A549 (cell line): Measurements from ENCODE around the gene NMT1. TPM values are rescaled to one million over a fixed set of nuclear protein-coding genes. Genes with fewer than 3 reads are reported as not detected.

Experiments
- ATAC-seq, 2 experiments: fragments of 200-7000 bp in 1 of 2; fragments of >200 bp in 1 of 2; cut with Nextera tagmentation in 1 of 2; cut with Tn5 transposase in 1 of 2; 3 replicates each; pipeline versions ENCODE4 v1.8.0 to v1.9.1; 2018 to 2020; ENCODE audit warnings: mild to moderate bottlenecking in 1 of 2, moderate library complexity in 1 of 2
- CTCF ChIA-PET: fragments of 300-600 bp; sonication (Branson Sonifier 250); formaldehyde crosslinking; extraction: SDS; loops from one replicate; lab custom pipeline; 2021; ENCODE audit warnings: antibody characterized with exemption, inconsistent platforms; lab: Yijun Ruan, JAX
- POLR2A ChIA-PET: fragments of 350-600 bp; formaldehyde crosslinking; extraction: SDS; loops from one replicate; lab custom pipeline; 2021; ENCODE audit warnings: antibody characterized with exemption, inconsistent platforms; lab: Yijun Ruan, JAX
- DNase-seq, 2 experiments: peaks; one replicate each; pipeline versions ENCODE4 v3.0.0 to v3.0.0-alpha.2; 2011 to 2016; ENCODE audit warnings: low read depth in 1 of 2, low spot score in 1 of 2
- FAIRE-seq: peaks from 2 replicates; lab custom pipeline; 2011; peaks lifted over from hg19 to GRCh38; lab: Jason Lieb, UNC
- H3K27ac ChIP-seq, 2 experiments: fragments of >200 bp; sonication (Bioruptor Twin); formaldehyde crosslinking; 3 replicates each; pipeline ENCODE4 v1.5.1; 2016 to 2017
- H3K4me1 ChIP-seq: fragments of >200 bp; sonication (Bioruptor Twin); formaldehyde crosslinking; 3 replicates; pipeline ENCODE4 v1.6.1; 2016
- H3K4me2 ChIP-seq: fragments of >200 bp; sonication (Bioruptor Twin); formaldehyde crosslinking; 3 replicates; pipeline ENCODE4 v1.6.1; 2016
- H3K4me3 ChIP-seq: fragments of >200 bp; sonication (Bioruptor Twin); formaldehyde crosslinking; 3 replicates; pipeline ENCODE4 v1.5.1; 2016
- H3K9me3 ChIP-seq: fragments of >200 bp; sonication (Bioruptor Twin); formaldehyde crosslinking; 3 replicates; pipeline ENCODE4 v1.6.1; 2016
- CBX2 ChIP-seq: fragments of 200-600 bp; sonication (generic); IDR thresholded peaks from 2 replicates; pipeline ENCODE4 v1.6.1; 2016; ENCODE audit warnings: low read depth, mild to moderate bottlenecking, borderline replicate concordance
- CBX8 ChIP-seq: fragments of 200-600 bp; sonication (generic); IDR thresholded peaks from 2 replicates; pipeline ENCODE4 v1.6.1; 2016
- CEBPB ChIP-seq, 2 experiments: fragments of >200 bp in 1 of 2; sonication (Bioruptor Twin) in 1 of 2; formaldehyde crosslinking in 1 of 2; IDR thresholded peaks; 2 replicates each; pipeline ENCODE4 v1.6.1; 2012 to 2016
- CHD2 ChIP-seq: fragments of 150-350 bp; IDR thresholded peaks from 2 replicates; pipeline ENCODE4 v1.6.1; 2014; ENCODE audit warnings: low read length; ENCODE audit not compliant: partially characterized antibody
- EHF ChIP-seq: fragments of 250-450 bp; sonication (Bioruptor Pico); IDR thresholded peaks from 2 replicates; pipeline ENCODE4 v1.5.0; 2020; ENCODE audit warnings: mild to moderate bottlenecking
- ELK1 ChIP-seq: fragments of 150-350 bp; IDR thresholded peaks from 2 replicates; pipeline ENCODE4 v1.6.1; 2014; ENCODE audit warnings: low read depth, mild to moderate bottlenecking, low read length
- EP300 ChIP-seq, 2 experiments: fragments of >200 bp; sonication (Bioruptor Twin); formaldehyde crosslinking; IDR thresholded peaks; 2 replicates in 1 of 2; 3 replicates in 1 of 2; pipeline ENCODE4 v1.6.1; 2016 to 2017
- ESRRA ChIP-seq: fragments of 150-350 bp; IDR thresholded peaks from 2 replicates; pipeline ENCODE4 v1.6.1; 2014; ENCODE audit warnings: mild to moderate bottlenecking, low read length, borderline replicate concordance
- FOSL2 ChIP-seq, 2 experiments: fragments of 450-650 bp in 1 of 2; fragments of >200 bp in 1 of 2; sonication (Bioruptor Twin) in 1 of 2; formaldehyde crosslinking; IDR thresholded peaks; 2 replicates each; pipeline versions ENCODE4 v1.5.0 to v1.6.1; 2016 to 2020; ENCODE audit warnings: mild to moderate bottlenecking in 1 of 2, moderate library complexity in 1 of 2
- FOXS1 ChIP-seq: fragments of 250-450 bp; sonication (Bioruptor Pico); IDR thresholded peaks from 2 replicates; pipeline ENCODE4 v1.5.0; 2020; ENCODE audit warnings: mild to moderate bottlenecking, moderate library complexity
- HES2 ChIP-seq: fragments of >200 bp; sonication (Bioruptor Twin); formaldehyde crosslinking; IDR thresholded peaks from 2 replicates; pipeline ENCODE4 v1.6.1; 2016
- HMGXB4 ChIP-seq: fragments of 250-450 bp; sonication (Bioruptor Pico); IDR thresholded peaks from 2 replicates; pipeline ENCODE4 v1.5.0; 2021; ENCODE audit warnings: mild to moderate bottlenecking, moderate library complexity, borderline replicate concordance
- HOXB5 ChIP-seq: fragments of 250-450 bp; sonication (Bioruptor Pico); IDR thresholded peaks from 2 replicates; pipeline ENCODE4 v1.5.0; 2020; ENCODE audit warnings: mild to moderate bottlenecking, moderate library complexity
- MAX ChIP-seq: IDR thresholded peaks from 2 replicates; pipeline ENCODE4 v1.6.1; 2012
- RNF2 ChIP-seq: fragments of 200-600 bp; sonication (generic); IDR thresholded peaks from 2 replicates; pipeline ENCODE4 v1.6.1; 2016; ENCODE audit warnings: low read depth, mild to moderate bottlenecking, antibody characterized with exemption, moderate library complexity, borderline replicate concordance
- SMC3 ChIP-seq: fragments of >200 bp; sonication (Bioruptor Twin); formaldehyde crosslinking; IDR thresholded peaks from 3 replicates; pipeline ENCODE4 v1.6.1; 2018; ENCODE audit warnings: inconsistent platforms
- ZC3H11A ChIP-seq: fragments of 450-650 bp; IDR thresholded peaks from 2 replicates; pipeline ENCODE4 v1.6.1; 2014; ENCODE audit warnings: antibody characterized with exemption, mild to moderate bottlenecking
- ZFP36 ChIP-seq: fragments of 450-650 bp; IDR thresholded peaks from 2 replicates; pipeline ENCODE4 v1.6.1; 2014; ENCODE audit warnings: borderline replicate concordance; ENCODE audit not compliant: partially characterized antibody
- WGBS: methylation state at CpG from one replicate; pipeline ENCODE4 v1.1.6; 2017; ENCODE audit errors: missing lambda C conversion rate; 5-methylcytosine and 5-hydroxymethylcytosine counted together
- polyA plus RNA-seq, 4 experiments: library from polyadenylated mRNA; depleted of rRNA in 3 of 4; stranded (reverse); fragments of >200 nt; fragmentation: RNase III in 1 of 4; extraction: RNeasy Plus Mini Kit Qiagen cat#74134 plus additional on column Dnase treatment in 1 of 4; gene quantifications; 2 replicates in 3 of 4; 3 replicates in 1 of 4; pipeline ENCODE4 v1.2.3, GENCODE V29; 2011 to 2017

The NMT1 gene
- polyA plus RNA-seq, 2 of the 4 experiments (the other 2 are of a cell fraction), result 82.9 to 270 TPM

- WGBS, result 89% methylated on average over 11 of the region's 11 CpGs
- FAIRE-seq, result no peak
- CTCF ChIA-PET, result interaction anchor here (0.7 to 12.0 kb wide), 8 partner anchors 9 to 90 kb away, joined by 3 to 288 read pairs (median 7); partner anchors contain the start of genes ACBD4 and PLCD3
- DNase-seq, result no peak
- no peaks in the 10 kb centered on the region for H3K9me3 ChIP-seq
- TF ChIP-seq ELK1, result no peak
- no peak for TF ChIP-seq SMC3
- TF ChIP-seq CEBPB (IDR thresholded peaks at IDR 0.05), result no peak
- no peak for TF ChIP-seq CHD2
- TF ChIP-seq FOXS1 (CRISPR knock-in tag), result no peak
- no peak for TF ChIP-seq EHF (CRISPR knock-in tag)
- no peak for TF ChIP-seq ZFP36
- no peak for TF ChIP-seq EP300 (IDR thresholded peaks at IDR 0.05)
- TF ChIP-seq CBX2, result no peak
- TF ChIP-seq MAX, result no peak
- no peak for TF ChIP-seq ZC3H11A
- TF ChIP-seq HOXB5 (CRISPR knock-in tag), result no peak
- no peak for TF ChIP-seq CBX8
- no peak for ATAC-seq
- no peak overlapping the region for H3K4me3 ChIP-seq
- POLR2A ChIA-PET, result interaction anchor here (0.9 kb wide), 1 partner anchor 18 kb away, joined by 4 read pairs; no protein-coding TSS in a partner anchor
- no peaks in the 10 kb centered on the region for H3K4me1 ChIP-seq
- H3K4me2 ChIP-seq, result no peak overlapping the region
- H3K27ac ChIP-seq, result peak overlapping the region in 1 of 2 experiments; percentile 48; a peak in 2 of 6 replicates
Measured at GRCh38 chr17:45111850-45112249, 50.7 kb downstream of the NMT1 start.

GRCh38 chr17:45112559-45113423 lies 51.7 kb downstream of the NMT1 start:
- DNase-seq (no peak), ATAC-seq (no peak), FAIRE-seq (no peak)
- 96% methylated on average over 22 of the region's 23 CpGs for WGBS
- no peak overlapping the region for H3K4me3 ChIP-seq
- H3K4me2 ChIP-seq, result no peak overlapping the region
- peak overlapping the region in 1 of 2 experiments; percentile 15; a peak in 1 of 6 replicates for H3K27ac ChIP-seq
- 0 out of 3 replicates have a peak, but pooled peaks cover 3% of the 10 kb centered on the region for H3K4me1 ChIP-seq
- POLR2A ChIA-PET, result interaction anchor here (0.9 kb wide), 1 partner anchor 17 kb away, joined by 4 read pairs; no protein-coding TSS in a partner anchor
- no peaks in the 10 kb centered on the region for H3K9me3 ChIP-seq
- TF ChIP-seq ESRRA, result no peak
- no peak for TF ChIP-seq CBX8
- no peak for TF ChIP-seq SMC3
- no peak for TF ChIP-seq RNF2
- no peak for TF ChIP-seq FOSL2 (IDR thresholded peaks at IDR 0.05)
- TF ChIP-seq FOSL2 (CRISPR knock-in tag; IDR thresholded peaks at IDR 0.05), result no peak
- CTCF ChIA-PET, result interaction anchor here (0.7 to 12.0 kb wide), 7 partner anchors 10 to 85 kb away, joined by 3 to 288 read pairs (median 8); partner anchors contain the start of genes ACBD4 and PLCD3

- POLR2A ChIA-PET, result no interaction called here
- H3K27ac ChIP-seq, result no peak overlapping the region
- H3K4me1 ChIP-seq, result 0 out of 3 replicates have a peak, but pooled peaks cover 3% of the 10 kb centered on the region
- H3K4me2 ChIP-seq, result no peak overlapping the region
- CTCF ChIA-PET, result interaction anchor here (2.8 to 12.0 kb wide), 4 partner anchors 9 to 18 kb away, joined by 17 to 288 read pairs (median 55); partner anchors contain the start of genes ACBD4 and PLCD3
- WGBS, result 77% methylated on average over 9 of the region's 9 CpGs
- FAIRE-seq (no peak), DNase-seq (no peak), ATAC-seq (no peak)
- H3K9me3 ChIP-seq, result no peaks in the 10 kb centered on the region
- TF ChIP-seq EP300 (IDR thresholded peaks at IDR 0.05), result no peak
- TF ChIP-seq HMGXB4, result no peak
- TF ChIP-seq SMC3, result no peak
- TF ChIP-seq HES2, result no peak
- TF ChIP-seq, all 56 proteins: peak for 0
- H3K4me3 ChIP-seq, result no peak overlapping the region
Measured at GRCh38 chr17:45113424-45113754, 52.3 kb downstream of the NMT1 start.
